Measurements from ENCODE around the gene SPATA33.

DNA sequence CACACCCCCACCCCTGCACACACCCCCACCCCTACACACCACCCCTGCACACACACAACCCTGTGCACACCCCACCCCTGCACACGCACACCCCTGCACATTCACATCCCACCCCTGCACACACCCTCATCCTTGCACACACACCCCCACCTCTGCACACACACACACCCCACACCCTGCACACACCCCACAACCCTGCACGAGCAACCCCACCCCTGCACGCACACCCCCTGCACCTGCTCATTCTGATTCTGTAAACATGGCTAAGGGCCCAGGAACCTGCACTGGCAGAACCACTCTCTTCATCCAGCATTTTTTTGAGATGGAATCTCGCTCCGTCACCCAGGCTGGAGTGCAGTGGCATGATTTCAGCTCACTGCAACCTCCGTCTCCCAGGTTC is 18.3 kb upstream of the SPATA33 start:
- TF ChIP-seq, protein P1, sequence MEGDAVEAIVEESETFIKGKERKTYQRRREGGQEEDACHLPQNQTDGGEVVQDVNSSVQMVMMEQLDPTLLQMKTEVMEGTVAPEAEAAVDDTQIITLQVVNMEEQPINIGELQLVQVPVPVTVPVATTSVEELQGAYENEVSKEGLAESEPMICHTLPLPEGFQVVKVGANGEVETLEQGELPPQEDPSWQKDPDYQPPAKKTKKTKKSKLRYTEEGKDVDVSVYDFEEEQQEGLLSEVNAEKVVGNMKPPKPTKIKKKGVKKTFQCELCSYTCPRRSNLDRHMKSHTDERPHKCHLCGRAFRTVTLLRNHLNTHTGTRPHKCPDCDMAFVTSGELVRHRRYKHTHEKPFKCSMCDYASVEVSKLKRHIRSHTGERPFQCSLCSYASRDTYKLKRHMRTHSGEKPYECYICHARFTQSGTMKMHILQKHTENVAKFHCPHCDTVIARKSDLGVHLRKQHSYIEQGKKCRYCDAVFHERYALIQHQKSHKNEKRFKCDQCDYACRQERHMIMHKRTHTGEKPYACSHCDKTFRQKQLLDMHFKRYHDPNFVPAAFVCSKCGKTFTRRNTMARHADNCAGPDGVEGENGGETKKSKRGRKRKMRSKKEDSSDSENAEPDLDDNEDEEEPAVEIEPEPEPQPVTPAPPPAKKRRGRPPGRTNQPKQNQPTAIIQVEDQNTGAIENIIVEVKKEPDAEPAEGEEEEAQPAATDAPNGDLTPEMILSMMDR (IDR thresholded peaks at IDR 0.05; ENCODE audit: borderline replicate concordance, extremely low read depth, low read length, poor library complexity, severe bottlenecking) = no peak
- no peak for TF ChIP-seq EZH2 (IDR thresholded peaks at IDR 0.05; ENCODE audit: borderline replicate concordance, low read depth, low read length, severe bottlenecking)

All from DND-41 (cell line).